Tracheal epithelial cell (primary cell): ENCODE results near the gene PLCD3. TPM values are rescaled to one million over a fixed set of nuclear protein-coding genes. Genes with fewer than 3 reads are reported as not detected.

Experiments
- total RNA-seq: library from RNA; depleted of rRNA; stranded (reverse); fragments of >200 nt; gene quantifications from 2 replicates; pipeline ENCODE4 v1.2.1, GENCODE V29; 2014

Gene PLCD3, protein sequence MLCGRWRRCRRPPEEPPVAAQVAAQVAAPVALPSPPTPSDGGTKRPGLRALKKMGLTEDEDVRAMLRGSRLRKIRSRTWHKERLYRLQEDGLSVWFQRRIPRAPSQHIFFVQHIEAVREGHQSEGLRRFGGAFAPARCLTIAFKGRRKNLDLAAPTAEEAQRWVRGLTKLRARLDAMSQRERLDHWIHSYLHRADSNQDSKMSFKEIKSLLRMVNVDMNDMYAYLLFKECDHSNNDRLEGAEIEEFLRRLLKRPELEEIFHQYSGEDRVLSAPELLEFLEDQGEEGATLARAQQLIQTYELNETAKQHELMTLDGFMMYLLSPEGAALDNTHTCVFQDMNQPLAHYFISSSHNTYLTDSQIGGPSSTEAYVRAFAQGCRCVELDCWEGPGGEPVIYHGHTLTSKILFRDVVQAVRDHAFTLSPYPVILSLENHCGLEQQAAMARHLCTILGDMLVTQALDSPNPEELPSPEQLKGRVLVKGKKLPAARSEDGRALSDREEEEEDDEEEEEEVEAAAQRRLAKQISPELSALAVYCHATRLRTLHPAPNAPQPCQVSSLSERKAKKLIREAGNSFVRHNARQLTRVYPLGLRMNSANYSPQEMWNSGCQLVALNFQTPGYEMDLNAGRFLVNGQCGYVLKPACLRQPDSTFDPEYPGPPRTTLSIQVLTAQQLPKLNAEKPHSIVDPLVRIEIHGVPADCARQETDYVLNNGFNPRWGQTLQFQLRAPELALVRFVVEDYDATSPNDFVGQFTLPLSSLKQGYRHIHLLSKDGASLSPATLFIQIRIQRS
- 68.0 and 144 TPM in 2 replicates for total RNA-seq

DNA sequence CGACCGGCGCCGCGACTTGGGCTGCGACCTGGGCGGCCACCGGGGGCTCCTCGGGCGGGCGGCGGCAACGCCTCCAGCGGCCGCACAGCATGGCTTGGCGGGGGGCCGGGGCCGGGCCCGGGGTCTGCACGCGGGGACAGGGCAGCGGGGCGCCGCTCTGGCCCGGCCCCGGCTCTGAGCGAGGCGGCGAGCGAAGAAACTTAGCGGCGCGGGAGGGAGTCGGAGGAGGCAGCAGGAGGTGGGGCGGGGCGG lies at the start of gene PLCD3:
TSS of gene PLCD3 (minus strand) at position 196 of the 252 bp plus-strand sequence. CDS start at position 91, 105 bp downstream.

DNA sequence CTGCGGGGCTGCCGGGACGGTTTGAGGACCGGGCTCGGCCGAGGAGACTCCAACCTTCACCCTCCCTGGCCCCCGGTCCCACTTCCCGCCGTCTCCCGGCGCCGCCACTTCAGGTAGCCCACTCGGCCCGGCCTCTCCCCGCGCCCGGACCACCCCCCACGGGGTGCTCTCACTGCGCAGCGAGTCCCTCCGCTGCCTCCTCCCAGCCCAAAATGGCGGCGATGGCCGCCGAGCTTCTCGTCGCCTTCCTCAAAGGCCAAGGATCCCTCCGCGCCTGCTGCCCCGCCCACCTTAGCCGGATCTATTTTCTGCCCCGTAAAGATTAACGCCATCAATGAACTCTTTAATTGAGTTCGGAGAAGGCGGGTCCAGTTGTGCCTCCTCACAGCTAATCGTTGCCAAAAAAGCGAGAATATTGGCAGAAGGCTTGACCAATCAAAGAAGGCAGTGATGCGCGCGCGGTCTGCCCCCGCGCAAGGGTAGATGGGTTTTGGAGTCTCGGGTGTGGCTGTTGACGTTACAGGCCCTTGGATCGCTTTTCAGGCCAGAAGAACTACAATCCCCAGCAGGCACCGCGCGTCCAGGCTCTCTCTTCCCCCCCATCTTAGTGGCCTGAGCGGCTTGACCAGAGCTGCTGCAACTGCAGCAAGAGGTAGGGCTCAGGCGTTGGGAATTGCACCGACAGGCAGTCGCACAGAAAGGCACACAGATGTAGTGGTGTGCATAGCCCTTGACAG lies 29.1 kb upstream of the PLCD3 start, which contains the start of gene HEXIM2:
TSS of gene HEXIM2 (plus strand) at position 588 of the 737 bp plus-strand sequence. CDS start 919 bp downstream, outside the sequence.

DNA sequence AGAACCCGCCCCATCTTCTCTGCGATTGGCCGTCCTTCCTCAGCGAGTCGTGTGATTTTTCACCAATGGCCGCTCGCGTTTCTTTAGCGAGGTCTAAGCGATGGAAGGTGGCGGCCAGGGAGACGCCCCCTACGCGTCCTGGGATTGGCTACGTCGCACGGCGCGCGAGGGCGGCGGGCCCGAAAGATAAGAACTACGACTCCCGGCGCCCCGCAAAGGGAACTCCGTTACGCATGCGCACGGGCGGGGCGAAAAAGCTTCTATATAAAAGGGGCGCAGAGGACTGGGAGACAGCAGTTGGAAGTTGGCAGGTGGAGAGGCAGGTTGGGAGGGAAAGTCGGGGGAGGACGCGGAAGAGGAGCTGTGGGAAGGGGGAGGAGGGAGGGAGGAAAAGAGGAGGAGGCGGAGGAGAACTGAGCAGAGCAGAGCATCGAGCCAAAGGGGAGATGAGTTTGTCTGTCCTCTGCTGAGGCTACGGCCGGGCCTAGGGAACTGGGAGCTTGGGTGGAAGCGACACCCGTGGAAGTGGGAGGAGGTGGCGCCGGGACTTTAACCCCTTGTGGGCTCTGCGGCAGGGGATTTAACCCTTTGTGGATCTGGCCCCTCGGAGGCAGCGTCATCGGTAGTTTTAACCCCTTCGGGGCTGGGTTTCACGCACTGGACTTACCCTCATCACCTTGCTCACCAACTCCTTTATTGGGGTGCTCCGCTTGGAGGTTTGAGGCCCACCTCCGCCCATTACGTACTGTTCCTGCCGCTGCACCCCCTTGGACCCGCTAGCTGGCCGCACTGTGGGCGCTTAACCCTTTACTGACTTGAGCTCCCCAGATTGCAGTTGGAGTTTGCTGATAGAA lies 16.1 kb upstream of the PLCD3 start, which contains the start of gene HEXIM1:
TSS of gene HEXIM1 (plus strand) at position 293 of the 854 bp plus-strand sequence. CDS start 716 bp downstream, outside the sequence.

DNA sequence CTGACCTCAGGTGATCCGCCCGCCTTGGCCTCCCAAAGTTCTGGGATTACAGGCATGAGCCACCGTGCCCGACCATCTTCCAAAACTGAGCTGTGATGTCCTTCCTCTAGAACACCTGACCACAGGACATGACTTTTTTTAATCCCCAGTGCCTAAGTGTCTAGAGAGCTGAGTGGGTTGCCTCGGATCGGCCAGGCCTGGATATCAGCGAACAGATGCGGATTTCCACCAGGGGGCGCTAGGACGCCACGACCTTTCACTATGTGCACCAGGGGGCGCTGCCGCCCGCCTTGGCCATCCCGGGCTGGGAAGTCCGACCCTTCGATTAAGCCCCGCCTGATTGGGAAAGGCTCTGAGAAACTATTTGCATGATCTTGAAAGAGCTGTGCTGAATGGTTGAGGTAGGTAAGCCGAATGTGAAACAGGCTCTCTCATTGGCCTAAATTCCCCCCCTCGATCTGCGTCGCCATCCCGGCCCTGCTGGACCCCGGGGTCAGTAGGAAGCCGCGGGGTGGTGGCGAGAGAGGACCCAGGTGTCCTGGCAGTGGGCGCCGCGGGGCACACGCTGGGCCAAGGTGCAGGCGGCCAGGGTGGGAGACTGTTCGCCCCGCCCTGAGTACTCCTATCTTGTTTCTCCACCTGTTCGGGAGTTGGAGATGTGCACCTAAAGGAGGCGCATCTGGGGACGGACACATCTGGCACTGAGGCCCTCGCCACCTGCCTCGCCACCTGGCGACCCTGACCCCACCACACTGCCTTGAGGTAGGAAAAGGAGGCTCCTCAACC lies 3.1 kb upstream of the PLCD3 start, which contains the start of gene ACBD4:
TSS of gene ACBD4 (plus strand) at position 496 of the 786 bp plus-strand sequence. CDS start 458 bp downstream, outside the sequence.

DNA sequence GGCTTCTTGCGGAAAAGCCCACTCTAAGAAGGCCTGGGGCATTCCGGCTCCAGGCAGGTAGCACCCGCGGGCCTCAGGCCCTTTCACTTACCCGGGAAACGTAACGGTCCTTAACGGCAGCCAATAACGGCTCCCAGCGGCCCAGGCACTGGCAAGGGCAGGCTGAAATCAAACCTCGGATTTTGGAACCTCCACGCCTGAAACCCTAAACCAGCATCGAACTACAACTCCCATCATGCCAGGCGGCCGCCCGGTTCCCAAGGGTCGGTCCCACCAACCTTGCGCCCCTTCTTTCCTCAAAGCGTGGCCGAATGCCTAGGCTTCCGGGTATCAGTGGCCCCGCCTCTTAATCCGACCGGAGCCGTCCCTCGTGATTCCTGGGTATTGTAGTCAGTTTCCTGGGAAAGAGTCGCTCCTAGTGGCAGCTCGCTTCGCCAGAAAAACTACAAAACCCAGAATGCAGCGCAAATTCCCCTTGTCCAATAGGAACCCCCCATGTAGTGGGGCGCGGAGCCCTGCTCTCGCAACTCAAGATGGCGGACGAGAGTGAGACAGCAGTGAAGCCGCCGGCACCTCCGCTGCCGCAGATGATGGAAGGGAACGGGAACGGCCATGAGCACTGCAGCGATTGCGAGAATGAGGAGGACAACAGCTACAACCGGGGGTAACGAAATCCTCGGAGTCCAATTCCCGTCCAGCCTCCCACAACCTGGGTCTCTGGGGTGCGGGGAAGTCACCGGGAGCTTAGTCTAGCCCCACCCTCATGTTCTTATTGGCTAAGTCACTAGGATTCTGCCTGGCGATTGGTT lies 71.3 kb downstream of the PLCD3 start, which contains the start of gene NMT1:
TSS of gene NMT1 (plus strand) at position 521 of the 809 bp plus-strand sequence. CDS start at position 534, 13 bp downstream.

Other genes starting within 250 kb of the PLCD3 start
- 58.0 and 87.7 TPM in 2 replicates for gene EFTUD2, start 233.1 kb downstream of the PLCD3 start, total RNA-seq
- gene GFAP, start 217.0 kb downstream of the PLCD3 start, total RNA-seq, result not detected in 2 replicates
- gene KIF18B, start 184.7 kb downstream of the PLCD3 start, total RNA-seq, result 0.24 TPM in 1 of 2 replicates, not detected in the other
- not detected in 2 replicates for gene C1QL1, start 164.2 kb downstream of the PLCD3 start, total RNA-seq
- 37.8 and 43.9 TPM in 2 replicates for gene DCAKD, start 80.9 kb downstream of the PLCD3 start, total RNA-seq
- 56.7 and 65.1 TPM in 2 replicates for gene NMT1, start 71.2 kb downstream of the PLCD3 start, total RNA-seq
- gene ACBD4, start 3.2 kb upstream of the PLCD3 start, total RNA-seq, result 4.1 and 5.3 TPM in 2 replicates
- gene HEXIM1, start 16.0 kb upstream of the PLCD3 start, total RNA-seq, result 6.6 and 6.7 TPM in 2 replicates
- 4.1 and 7.9 TPM in 2 replicates for gene HEXIM2, start 29.4 kb upstream of the PLCD3 start, total RNA-seq
- gene FMNL1, start 89.4 kb upstream of the PLCD3 start, total RNA-seq, result 0.85 and 6.0 TPM in 2 replicates
- not detected in 2 replicates for gene SPATA32, start 129.6 kb upstream of the PLCD3 start, total RNA-seq
- 1.4 and 1.5 TPM in 2 replicates for gene MAP3K14, start 184.5 kb upstream of the PLCD3 start, total RNA-seq